HFF-Myc (cell line): ENCODE data around the gene TTLL3.
"Not testable (repeated sequence)": the region's sequence is repeated elsewhere in the genome, so short reads cannot be mapped to it uniquely, and the experiment has no call there.

Experiments used
- DNase-seq: peaks from one replicate; pipeline ENCODE4 v3.0.0-alpha.2; 2011; ENCODE audit warnings: low read depth; ENCODE audit errors: extremely low read depth
- H3K4me3 ChIP-seq: replicated peaks from 2 replicates; pipeline ENCODE4 v1.5.1; 2011; ENCODE audit warnings: low read depth, mild to moderate bottlenecking, control low read depth, low read length
- CTCF ChIP-seq: IDR thresholded peaks from 2 replicates; pipeline ENCODE4 v1.5.1; 2012; ENCODE audit warnings: mild to moderate bottlenecking, low read depth, low read length, control low read depth; ENCODE audit errors: missing control alignments

TTLL3 gene

GRCh38 chr3:9837701-9838582 lies 27.9 kb downstream of the TTLL3 start:
- no peak for TF ChIP-seq CTCF
- H3K4me3 ChIP-seq = no peak overlapping the region
- no peak for DNase-seq

- no peak for TF ChIP-seq CTCF
- no peak overlapping the region for H3K4me3 ChIP-seq
- DNase-seq = no peak
Observed at GRCh38 chr3:9838856-9839255, 28.8 kb downstream of the TTLL3 start.

- no peak for TF ChIP-seq CTCF
Observed at GRCh38 chr3:9841015-9841414, 31.0 kb downstream of the TTLL3 start.

GRCh38 chr3:9843715-9844438 lies 33.8 kb downstream of the TTLL3 start, which contains the start of gene RPUSD3:
TSS of gene RPUSD3 (minus strand) at chr3:9844008. CDS start at chr3:9843990, 18 bp downstream.
- H3K4me3 ChIP-seq = peak within 1 kb of the TSS; percentile 79
- TF ChIP-seq CTCF = no peak
- peak; percentile 89 for DNase-seq

More at GRCh38 chr3:9841015-9841414, 31.0 kb downstream of the TTLL3 start:
- no peak overlapping the region for H3K4me3 ChIP-seq
- no peak for DNase-seq

GRCh38 chr3:9846231-9846630 lies 36.2 kb downstream of the TTLL3 start:
- no peak for DNase-seq
- no peak for TF ChIP-seq CTCF

GRCh38 chr3:9846931-9847488 lies 36.9 kb downstream of the TTLL3 start:
- no peak for TF ChIP-seq CTCF
- no peak overlapping the region for H3K4me3 ChIP-seq
- DNase-seq = no peak

More at GRCh38 chr3:9846231-9846630, 36.2 kb downstream of the TTLL3 start:
- no peak overlapping the region for H3K4me3 ChIP-seq

GRCh38 chr3:9847870-9848269 lies 37.8 kb downstream of the TTLL3 start:
- H3K4me3 ChIP-seq, DNase-seq: not testable (repeated sequence)
